Measurements from ENCODE around the gene SNX11.
A peak's percentile ranks its signal among the peaks of the same experiment; 100 is the strongest.

GRCh38 chr17:48134912-48135480, 27.4 kb downstream of the SNX11 start:
- TF ChIP-seq GABPA (IDR thresholded peaks at IDR 0.05; ENCODE audit: low read depth) (no peak), CTCF (IDR thresholded peaks at IDR 0.05; ENCODE audit: insufficient read depth, low read length) (peak; percentile 2)

All from HL-60 (cell line).